HG02763 (cell line): Measurements from ENCODE around the gene TPD52L2.

Experiments used
- ATAC-seq: cut with Tn5 transposase; IDR thresholded peaks from one replicate; pipeline ENCODE4 v1.9.1; 2021; ENCODE audit warnings: mild to moderate bottlenecking, moderate library complexity; ENCODE audit not compliant: unreplicated experiment

TPD52L2 gene

DNA sequence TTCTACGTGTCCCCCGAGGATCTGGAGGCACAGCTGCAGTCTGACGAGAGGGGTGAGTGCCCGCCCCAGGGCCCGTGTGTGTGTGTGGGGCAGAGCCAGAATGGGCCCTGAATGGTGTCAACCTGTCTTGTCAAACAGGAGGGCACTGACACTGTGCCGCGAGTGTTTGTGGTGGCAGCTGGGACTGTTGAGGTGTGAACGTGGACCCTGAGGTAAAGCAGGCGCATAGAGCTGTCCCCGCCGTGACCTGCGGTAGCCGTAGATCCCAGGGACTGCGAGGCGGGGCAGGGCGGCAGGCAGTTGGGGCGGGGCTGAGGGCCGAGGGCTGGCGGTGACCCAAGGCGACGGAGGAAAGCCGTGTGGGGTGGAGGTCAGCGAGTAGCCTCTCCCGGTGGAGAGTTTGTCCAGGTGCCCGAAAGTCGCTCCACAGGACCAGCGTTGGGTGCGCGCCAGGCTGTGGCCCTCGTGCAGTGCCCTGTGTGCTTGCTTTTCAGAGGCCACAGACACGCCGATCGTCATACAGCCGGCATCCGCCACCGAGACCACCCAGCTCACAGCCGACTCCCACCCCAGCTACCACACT is 66.0 kb downstream of the TPD52L2 start:
- ATAC-seq = no peak

DNA sequence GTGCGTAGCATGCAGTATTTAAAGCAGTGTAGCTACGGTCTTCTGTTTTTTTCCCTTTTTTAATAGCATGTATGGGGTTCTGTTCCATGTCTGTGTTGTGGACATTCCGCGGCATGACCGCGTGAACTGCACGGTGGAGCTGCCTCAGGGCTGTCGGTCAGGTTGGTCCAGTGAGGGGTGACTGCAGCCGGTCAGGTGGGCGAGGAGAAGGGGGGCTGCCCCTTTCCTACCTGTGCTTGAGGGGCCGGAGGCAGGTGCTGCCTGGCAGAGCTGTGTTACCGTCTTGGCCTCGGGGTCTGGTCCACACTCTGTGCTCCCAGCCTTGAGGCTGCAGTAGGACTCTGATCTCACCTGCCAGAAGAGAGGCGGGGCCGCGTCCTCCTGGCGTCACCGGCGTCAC is 66.7 kb downstream of the TPD52L2 start:
- ATAC-seq = no peak

DNA sequence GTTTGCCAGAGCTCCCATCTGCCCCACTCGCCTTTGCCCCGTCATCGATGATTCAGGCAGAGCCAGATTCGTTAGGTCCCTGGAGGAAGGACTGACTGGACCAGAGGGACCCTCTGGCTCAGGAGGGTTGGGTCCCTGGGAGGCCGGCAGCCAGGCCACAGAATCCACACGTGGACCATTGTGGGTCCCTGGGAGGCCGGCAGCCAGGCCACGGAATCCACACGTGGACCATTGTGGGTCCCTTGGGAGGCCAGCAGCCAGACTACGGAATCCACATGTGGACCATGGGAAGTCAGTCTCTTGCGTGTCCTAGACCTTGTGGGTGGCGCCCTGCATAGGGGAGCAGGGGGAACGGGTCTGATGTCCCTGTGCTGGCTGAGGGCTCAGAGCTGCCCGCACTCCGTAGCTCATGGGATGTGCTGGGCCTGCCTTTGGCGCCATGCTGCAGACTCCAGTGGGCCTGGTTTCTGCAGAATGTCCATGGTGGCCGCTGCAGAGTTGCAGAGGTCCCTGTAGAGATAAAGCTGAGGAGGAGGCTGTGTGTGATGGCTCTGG is 67.6 kb downstream of the TPD52L2 start:
- ATAC-seq = no peak

- ATAC-seq = no peak
Observed at GRCh38 chr20:63933646-63934045, 68.6 kb downstream of the TPD52L2 start.

DNA sequence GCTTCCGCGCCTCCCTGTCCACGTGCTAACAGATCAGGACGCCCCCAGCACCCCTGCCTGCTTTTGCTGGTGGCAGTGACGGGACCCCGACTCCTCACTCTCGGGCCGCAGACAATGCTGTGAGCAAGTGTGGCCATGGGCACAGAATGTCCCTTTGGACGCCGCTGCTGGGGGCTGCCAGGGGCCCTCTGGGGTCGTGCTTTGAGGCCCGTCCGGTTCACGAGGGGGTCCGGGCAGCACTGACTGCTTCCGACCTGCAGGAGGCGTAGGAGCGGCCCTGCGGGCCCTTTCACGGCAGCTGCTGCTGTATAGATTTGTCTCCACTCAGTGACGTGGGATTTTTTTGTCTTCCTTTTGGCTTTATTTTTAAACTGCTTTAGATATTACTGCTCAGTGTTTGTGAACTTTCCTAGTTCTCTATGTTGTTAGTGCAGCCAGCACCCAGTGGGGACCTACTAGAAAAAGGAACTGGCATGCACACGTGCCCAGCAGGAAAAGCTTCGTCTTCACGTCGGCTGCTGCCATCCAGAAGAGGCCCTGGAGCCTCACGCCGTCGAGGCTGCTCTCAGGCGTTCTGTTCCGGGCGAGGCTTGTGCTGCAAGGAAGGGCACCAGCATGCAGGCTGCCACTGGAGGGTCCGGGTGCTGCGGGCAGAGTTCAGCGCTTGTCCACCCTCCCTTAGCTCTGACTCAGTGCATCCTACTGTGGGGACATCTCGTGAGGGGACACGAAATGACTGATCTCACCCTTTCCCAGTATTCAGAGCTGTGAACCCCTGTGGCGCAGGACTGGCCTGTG is 69.4 kb downstream of the TPD52L2 start:
- ATAC-seq = no peak

DNA sequence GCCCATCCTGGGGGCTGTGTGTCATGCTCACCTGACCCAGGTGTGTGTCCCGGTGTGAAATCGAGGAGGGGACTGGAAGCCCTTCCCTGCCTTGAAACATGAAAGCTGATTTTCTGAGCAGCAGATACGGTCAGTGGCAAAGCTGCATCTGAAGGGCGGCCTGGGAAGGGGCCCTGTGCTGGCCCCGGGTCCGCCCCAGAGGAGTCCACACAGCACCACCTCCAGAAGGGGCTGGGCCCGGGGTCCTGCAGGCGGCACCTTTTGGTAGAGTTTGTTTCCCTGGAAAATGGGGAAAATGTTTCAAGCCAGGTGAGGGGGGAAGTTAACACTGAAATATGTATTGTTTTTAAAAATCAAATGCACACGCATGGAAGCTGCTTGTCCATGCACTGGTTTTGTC is 70.4 kb downstream of the TPD52L2 start:
- no peak for ATAC-seq

DNA sequence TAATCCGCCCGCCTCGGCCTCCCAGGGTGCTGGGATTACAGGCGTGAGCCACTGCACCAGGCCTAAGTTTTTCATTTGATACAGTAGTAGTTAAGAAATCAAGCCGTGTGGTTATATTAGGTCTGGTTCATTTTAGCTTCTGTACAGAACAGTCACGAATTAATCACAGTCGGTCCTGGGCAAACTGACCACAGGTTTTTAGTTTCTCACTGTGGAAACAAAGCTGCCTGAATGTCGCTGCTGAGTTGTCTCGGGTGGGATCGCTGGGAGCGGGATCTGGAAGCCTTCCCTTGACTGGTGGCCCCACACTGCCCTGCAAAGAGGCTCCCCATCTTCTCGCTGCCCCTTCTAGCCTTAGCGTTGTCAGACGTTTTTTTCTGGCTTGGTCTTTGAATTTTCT is 72.5 kb downstream of the TPD52L2 start:
- no peak for ATAC-seq

GRCh38 chr20:63939061-63939935 is 74.2 kb downstream of the TPD52L2 start:
- no peak for ATAC-seq

GRCh38 chr20:63940071-63940471 is 75.0 kb downstream of the TPD52L2 start:
- ATAC-seq = no peak

- ATAC-seq = no peak
Observed at GRCh38 chr20:63940472-63941266, 75.6 kb downstream of the TPD52L2 start.
